HEK293T (cell line): ENCODE measurements around the gene HNRNPAB.

ENCODE experiments used
- ARNT ChIP-seq: fragments of 450-650 bp; IDR thresholded peaks from 2 replicates; pipeline ENCODE4 v1.6.1; 2017; ENCODE audit warnings: mild to moderate bottlenecking
- FOXA1 ChIP-seq: fragments of 450-650 bp; IDR thresholded peaks from 2 replicates; pipeline ENCODE4 v1.6.1; 2016; ENCODE audit warnings: mild to moderate bottlenecking
- FOXK2 ChIP-seq: fragments of 450-650 bp; IDR thresholded peaks from 2 replicates; pipeline ENCODE4 v1.6.1; 2016; ENCODE audit warnings: mild to moderate bottlenecking
- FOXM1 ChIP-seq: fragments of 450-650 bp; IDR thresholded peaks from 2 replicates; pipeline ENCODE4 v1.6.1; 2017; ENCODE audit warnings: mild to moderate bottlenecking, borderline replicate concordance
- SP1 ChIP-seq: fragments of 450-650 bp; IDR thresholded peaks from 2 replicates; pipeline ENCODE4 v1.6.1; 2017
- SUZ12 ChIP-seq: fragments of 450-650 bp; IDR thresholded peaks from 2 replicates; pipeline ENCODE4 v1.6.1; 2016; ENCODE audit warnings: mild to moderate bottlenecking
- TARDBP ChIP-seq: fragments of 450-650 bp; IDR thresholded peaks from 2 replicates; pipeline ENCODE4 v1.6.1; 2016
- TF ChIP-seq, protein P1 (sequence below): fragments of 450-650 bp; IDR thresholded peaks from 2 replicates; pipeline ENCODE4 v1.6.1; 2016

DNA sequence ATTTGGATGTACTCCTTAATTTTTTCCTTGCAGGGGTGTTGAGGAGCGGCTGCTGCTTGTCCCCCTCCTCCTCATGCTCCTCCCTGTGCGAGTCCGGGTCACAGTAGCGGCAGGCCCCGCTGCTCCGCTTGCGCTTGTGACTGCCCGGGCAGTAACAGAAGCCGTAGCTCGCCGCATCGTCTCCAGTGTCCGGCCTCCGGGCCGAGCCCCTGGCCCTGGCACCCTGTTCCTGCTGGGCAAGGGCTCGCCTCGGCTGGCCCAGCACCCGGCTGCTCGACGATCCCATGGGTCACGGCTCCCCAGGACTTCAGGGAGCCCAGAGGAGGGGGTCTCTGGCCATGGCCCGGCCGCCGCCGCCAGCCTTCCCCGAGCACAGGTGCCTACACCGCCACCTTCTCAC, 17.3 kb upstream of the HNRNPAB start, which contains the start of gene GMCL2:
- TF ChIP-seq SP1, result no peak
- no peak for TF ChIP-seq ARNT
- no peak for TF ChIP-seq SUZ12
- TF ChIP-seq, protein P1, sequence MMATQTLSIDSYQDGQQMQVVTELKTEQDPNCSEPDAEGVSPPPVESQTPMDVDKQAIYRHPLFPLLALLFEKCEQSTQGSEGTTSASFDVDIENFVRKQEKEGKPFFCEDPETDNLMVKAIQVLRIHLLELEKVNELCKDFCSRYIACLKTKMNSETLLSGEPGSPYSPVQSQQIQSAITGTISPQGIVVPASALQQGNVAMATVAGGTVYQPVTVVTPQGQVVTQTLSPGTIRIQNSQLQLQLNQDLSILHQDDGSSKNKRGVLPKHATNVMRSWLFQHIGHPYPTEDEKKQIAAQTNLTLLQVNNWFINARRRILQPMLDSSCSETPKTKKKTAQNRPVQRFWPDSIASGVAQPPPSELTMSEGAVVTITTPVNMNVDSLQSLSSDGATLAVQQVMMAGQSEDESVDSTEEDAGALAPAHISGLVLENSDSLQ, result no peak
- TF ChIP-seq FOXM1, result no peak
- no peak for TF ChIP-seq FOXA1
- no peak for TF ChIP-seq FOXK2
- no peak for TF ChIP-seq TARDBP
